HG03045 (cell line): ENCODE measurements around the gene FMOD.
"Not testable (repeated sequence)": the region's sequence is repeated elsewhere in the genome, so short reads cannot be mapped to it uniquely, and the experiment has no call there.

Experiments used
- ATAC-seq: cut with Tn5 transposase; IDR thresholded peaks from one replicate; pipeline ENCODE4 v1.9.1; 2021; ENCODE audit warnings: mild to moderate bottlenecking, moderate library complexity; ENCODE audit not compliant: unreplicated experiment

Gene FMOD

DNA sequence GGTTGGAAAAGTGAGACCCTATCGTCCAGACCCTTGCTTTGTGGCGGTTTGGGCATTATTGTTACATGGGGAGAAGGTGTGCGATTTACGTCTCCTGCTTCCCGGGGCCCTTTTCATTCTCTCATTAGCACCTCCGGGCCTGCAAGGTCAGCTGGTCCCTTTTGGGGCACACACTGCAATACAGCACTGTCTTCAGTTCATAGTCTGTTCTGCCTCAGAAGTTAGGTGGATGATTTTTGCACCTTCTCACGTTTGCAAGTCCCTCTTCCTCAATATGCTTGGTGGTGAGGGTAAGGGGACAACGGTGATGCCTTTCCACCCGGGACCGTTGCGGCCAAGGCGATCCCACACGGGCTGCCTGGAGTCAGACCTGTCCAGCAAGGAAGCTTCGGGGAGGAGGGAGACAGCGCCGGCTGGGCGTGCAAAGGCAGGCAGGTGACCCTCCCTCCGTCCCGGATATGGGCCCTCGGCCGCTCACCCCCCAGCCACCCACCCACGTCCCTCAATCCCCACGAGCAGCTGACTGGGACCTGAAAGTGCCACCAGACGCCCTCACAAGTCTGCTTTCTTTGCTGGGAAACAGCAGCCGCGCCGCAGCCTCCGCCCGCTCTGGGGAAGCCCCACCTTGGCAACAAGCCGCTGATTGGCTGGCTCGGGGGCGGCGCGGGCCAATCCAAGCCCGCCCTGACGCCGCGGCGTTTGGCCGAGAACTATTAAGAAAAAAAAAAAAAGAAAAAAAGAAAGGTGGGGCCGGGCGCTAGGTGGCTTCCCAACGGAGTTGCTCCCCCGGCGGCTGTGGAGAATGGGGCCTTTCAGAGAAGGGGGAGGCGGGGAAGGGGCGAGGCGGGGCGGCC is 23.9 kb downstream of the FMOD start:
- ATAC-seq, result peak; percentile 68

DNA sequence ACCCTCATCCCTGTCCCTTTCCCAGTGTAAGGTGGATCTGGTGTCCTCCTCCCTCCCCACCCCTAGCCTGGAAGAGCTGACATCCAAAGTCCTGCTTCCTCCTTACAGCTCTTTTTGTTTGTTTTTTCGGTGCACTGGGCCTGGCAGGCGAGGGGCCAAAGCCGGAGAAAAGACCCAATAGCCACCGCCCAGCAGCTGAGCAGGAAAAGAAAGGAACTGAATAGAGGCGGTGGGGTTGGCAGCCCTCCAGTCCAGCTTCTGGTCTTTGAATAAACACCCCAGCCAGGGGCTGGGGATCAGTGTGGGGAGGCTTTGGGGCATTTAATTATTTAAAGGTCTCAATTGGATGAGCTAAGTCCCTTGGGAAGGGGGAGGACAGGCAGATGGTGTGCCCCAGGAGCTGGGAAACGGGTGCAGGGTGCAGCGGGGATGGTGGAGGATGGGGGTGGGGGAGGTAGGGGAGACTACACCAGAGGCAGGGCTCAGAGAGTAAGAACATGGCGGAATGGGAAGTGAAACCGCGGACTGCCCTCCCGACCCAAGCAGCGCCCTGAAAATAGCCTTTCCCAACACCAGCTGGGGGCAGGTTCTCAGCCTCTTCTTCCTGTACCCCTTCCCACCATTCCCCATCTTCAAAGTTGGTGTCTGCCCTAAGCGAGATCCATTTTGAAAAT is 25.4 kb downstream of the FMOD start:
- ATAC-seq, result no peak

DNA sequence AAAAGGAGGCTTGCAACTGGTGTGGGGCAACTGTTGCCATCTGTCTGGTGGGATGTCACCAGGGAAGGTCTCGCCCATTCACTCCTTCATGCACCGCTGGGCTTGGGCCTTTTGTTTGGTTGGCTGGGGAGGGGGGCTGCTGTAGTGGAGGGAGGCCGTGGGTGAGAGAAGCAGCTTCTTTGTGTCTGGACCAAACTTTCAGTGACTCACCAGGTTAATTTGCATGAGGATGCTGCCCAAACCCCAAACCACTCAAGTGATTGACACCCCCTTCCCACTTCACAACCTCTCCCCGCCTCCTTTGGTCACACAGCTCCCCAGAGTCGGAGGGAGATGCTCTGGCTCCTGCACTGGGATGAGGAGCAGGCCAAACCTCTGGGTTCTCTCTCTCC is 25.9 kb downstream of the FMOD start:
- no peak for ATAC-seq

DNA sequence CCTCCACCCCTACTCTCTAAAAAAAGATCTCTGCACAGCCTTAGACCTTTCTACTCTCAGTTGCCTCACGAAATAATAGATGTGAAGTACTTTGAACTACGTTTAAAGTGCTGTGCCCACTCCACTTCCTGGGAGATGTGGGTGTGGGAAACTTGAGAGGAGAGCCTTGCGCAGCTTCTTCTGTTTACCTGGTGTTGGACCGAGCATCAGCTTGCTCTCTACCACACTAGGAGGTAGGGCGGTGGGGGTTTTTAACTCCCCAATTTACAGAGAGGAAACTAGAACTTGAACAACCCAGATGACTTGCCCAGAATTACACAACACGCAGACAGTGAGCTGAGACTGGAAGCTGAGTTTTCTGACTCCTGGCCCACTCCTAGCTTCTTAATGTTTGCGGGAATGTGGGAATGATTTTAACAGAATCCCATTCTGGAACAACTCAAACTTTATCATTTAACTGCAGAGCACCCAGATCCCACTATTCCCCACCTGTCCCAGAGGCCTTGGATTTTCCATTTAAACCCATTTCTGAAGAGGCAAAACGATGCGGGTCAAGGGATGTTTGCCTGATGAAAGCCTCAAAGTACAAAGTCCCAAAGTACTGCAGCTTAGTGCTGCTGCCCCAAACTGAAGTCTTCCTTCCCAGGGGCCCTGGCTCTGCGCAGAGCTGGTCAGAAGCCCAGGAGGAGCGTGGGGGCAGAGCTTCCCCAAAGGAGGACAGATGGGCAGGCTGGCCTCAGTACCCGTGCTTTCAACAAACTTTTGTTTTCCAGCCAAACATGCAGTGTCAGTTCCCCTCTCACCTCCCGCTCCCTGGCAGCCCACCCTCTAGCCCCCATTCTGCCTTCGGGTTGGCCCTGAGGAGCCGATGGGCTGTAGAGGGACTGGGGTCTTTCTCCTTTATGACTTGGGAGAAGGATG is 26.6 kb downstream of the FMOD start:
- no peak for ATAC-seq

DNA sequence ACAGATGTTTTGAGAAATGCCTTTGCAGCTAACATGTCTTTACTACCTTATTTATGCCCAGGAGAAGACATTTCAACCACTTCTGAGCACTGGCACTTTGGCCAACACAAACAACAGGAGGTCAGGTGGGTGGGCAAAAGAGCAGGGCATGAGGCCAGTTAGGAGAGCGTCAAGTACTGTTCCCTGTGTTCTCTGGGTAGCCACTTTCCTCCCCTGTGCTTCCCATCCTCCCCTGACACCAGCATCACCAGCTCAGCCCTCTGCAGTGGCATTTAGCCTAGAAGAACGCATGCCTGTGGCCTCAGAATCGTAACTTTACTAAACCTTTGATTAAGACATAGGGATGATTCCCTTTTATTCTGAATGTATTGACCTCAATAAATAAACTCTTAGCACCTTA is 27.3 kb downstream of the FMOD start:
- ATAC-seq, result no peak

DNA sequence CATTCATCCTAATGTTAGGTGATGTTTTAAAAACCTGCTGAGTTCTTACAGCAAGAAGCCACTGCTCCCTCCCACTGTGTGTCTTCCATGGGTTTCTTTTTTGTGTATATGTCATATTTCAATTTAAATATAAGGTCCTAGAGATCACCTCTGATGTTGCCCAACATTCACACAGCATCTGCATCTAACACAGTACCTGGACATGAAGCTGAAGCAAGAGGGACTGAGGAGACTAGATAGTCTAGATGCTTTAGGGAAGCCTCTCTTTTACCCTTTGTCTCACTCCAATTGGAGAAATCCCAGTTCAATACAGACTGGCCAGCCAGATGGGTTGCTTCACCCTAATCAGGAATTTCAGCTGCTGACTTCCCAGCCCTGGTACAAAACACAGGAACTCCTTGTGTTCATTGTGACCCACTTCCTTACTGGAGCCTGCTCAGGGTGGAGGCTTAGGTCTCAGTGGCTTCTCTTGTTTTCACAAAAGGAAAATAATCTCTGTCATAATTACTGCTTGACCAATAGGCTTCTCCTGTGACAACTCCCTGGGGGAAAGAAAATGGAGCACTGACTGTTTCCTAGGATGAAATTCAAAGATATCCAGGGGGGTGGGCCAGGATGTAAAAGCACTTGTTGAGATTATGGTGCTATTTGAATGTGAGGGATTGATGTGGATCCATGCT is 28.3 kb downstream of the FMOD start:
- ATAC-seq, result no peak

DNA sequence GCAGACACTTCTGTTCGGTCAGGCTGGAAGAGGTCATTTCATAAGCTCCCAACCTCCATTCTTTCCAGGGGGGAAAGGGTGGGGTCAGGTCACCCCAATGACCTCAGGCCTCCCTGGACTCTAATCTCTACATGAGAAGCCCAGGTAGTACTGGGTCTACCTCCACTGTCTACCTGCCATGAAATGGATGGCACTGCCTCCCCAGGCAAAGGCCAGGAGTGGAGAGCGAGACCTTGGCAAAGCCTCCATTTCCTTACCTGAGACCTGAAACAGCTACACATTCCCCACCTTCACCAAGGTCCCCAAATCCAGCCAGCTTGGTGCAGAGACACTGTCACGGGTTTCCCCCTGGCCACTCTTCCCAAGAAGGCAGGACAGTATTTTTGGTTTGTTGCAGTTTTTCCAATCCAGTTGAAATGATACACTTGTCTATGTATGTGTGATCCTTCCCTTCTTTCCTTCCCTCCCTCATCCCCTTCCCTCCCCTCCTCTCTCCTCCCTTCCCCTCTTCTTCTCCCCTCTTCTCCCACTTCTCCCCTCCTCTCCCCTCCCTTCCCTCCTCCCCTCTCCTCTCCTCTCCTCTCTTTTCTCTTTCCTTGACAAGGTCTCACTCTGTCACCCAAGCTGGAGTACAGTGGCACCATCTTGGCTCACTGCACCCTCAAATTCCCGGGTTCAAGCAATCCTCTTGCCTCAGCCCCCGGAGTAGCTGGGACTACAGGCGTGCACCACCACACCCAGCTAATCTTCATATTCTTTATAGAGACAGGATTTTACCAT is 29.5 kb downstream of the FMOD start:
- no peak for ATAC-seq

DNA sequence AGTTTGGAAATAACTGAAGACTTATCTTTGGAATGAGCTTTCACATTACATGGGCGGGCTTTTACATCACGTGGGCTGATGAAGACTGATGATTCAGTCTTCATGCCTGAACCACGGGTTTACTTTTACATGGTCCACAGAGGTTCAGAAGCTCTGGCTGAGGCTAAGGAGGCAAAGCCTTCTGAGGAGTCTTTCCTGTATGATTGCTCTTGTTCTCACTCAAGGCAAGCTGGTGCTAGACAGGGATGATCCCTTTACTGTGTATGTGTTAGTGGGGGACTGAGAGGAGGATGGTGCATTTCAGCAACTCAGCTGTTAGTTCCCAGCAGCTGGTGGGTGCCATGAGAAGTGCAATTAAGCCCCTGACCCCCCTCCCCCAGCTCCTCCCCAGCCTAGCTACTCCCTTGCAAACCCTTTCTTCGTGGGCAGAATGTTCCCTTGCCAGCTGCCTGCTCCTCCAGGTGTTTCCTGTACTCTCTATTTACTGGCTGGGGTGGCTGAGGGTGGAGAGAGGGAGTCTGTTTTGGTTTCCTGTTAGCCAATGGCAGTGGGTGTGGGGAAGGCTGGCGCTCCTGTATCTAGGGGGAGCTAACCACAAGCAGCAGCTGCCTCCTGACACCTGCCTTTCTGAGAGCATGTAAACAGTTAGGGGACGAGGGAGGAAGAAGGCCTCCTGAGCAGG is 30.2 kb downstream of the FMOD start:
- peak; percentile 58 for ATAC-seq

DNA sequence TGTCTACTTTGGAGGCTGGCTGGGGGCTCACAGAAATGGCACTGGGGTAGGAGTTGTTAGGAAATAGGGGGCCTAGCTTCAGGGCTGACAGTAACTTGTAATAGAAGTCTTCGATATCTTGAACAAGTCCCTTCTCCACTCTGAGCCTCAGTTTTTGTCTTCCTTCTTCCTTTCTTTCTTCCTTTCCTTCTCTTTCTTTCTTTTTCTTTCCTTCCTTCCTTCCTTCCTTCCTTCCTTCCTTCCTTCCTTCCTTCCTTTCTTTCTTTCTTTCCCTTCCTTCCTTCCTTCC is 32.7 kb downstream of the FMOD start:
- no peak for ATAC-seq

DNA sequence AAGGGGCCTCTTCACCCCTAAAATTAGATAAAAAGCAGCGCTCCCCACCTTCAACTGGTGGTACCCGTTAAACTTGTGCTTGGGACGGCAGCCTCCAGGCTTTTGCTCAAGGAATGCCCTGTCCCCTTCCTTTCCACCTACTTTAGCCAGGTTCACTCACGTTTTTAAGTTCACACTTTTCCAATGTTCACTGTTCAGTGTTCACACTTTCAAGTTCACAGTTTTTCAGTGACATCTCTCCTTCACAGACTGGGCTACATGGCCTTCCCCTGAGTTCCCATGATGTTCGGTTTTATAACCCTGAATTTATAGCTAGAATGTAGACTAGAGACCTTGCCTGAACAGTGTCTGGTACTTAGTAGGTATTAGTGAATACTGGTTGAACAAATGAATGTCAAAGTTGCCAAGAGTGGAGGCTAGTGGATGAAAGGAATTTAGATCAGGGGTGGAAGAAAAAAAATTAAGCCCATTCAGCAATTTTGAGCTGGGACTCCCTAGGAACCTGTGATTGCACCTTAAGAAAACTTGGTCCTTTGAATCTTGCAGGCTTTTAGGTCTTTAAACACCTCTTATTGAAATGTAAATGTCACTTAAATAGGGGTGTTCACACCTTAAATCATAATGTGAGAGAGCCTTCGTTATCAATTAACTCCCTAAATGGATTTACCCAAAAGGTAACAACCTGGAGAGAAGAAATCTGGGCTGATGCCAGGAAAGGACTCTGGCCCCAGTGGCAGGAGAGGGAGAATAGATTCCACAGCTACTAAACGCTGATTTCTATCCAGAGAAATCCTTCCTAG is 33.3 kb downstream of the FMOD start:
- ATAC-seq, result no peak

DNA sequence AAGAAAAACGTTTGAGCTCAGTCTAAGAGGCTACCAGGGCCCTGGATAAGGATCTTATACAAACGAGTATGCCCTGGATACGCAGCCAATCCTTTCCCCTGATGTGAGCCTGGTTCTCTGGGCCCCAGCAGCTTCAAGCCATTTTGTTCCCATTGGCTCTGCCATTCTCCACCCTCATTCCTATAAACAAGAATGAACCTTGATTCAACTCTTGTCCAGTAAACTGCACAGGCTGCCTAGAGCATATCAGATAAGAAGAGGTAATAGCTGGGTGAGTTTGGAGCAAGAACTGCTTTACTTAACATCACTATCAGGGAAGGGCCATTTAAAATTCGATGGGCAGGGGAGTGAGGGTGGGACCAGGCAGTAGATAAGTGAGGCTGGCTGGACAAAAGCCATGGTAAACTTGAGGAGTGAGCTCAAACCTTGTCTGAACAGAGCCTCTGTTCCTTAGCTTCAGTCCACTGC is 34.3 kb downstream of the FMOD start:
- ATAC-seq, result no peak

DNA sequence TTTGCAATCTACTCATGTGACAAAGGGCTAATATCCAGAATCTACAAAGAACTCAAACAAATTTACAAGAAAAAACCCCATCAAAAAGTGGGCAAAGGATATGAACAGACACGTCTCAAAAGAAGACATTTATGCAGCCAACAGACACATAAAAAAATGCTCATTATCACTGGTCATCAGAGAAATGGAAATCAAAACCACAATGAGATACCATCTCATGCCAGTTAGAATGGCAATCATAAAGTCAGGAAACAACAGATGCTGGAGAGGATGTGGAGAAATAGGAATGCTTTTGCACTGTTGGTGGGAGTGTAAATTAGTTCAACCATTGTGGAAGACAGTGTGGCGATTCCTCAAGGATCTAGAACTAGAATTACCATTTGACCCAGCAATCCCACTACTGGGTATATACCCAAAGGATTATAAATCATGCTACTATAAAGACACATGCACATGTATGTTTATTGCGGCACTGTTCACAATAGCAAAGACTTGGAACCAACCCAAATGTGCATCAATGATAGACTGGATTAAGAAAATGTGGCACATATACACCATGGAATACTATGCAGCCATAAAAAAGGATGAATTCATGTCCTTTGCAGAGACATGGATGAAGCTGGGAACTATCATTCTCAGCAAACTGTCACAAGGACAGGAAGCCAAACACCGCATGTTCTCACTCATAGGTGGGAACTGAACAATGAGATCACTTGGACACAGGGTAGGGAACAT is 36.7 kb downstream of the FMOD start:
- not testable (repeated sequence) for ATAC-seq

DNA sequence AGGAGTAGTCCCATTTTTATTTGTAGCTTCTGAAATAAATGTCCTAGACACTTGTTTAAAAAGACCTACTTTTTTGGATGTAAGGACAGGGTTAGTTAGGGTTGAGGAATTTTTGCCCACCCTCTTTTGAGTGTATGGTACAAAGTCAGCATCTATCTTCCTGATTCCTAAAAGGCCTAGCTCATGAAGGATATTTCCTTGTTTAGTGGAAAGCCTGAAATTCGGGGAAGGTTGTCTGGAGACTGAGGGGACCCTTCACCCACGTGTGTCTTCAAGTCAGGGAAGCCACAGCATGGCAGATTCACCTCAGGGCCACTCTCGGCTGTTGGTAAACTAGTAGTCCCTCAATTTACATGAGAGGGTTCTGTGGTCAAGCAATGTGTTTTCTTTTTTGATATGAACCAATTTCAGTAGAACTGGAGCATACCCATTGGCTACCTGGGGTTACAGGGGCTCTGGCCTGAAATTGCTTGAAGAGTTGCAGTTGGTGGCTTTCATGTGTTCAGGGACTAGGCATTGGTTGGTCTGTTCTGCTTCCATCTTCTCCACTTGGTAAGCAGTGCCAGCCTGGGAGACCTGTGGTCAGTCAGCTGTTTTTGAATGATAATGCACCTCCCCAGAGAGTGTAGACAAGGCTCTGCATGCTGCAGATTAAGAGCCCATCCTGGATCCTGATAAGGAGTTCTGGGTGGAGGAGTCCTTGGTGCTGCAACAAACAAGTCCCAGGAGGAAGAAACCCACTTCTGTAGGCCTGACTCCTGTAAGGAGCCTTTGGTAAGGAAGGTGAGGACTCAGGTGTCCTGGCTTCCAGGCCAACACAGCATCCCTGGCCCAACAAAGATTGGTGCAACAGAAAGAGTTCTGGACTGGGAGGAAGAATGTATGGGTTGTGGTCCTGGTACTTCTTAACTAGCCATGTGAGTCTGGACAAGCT is 39.3 kb downstream of the FMOD start:
- ATAC-seq, result no peak

DNA sequence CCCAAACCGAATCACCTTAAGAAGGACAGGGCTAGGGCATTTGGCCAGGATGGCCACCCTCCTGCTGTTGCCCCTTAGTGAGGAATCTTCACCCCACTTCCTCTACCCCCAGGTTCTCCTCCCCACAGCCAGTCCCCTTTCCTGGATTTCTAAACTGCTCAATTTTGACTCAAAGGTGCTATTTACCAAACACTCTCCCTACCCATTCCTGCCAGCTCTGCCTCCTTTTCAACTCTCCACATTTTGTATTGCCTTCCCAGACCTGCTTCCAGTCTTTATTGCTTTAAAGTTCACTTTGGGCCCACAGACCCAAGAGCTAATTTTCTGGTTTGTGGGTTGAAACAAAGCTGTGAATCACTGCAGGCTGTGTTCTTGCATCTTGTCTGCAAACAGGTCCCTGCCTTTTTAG is 42.0 kb downstream of the FMOD start:
- ATAC-seq, result no peak

DNA sequence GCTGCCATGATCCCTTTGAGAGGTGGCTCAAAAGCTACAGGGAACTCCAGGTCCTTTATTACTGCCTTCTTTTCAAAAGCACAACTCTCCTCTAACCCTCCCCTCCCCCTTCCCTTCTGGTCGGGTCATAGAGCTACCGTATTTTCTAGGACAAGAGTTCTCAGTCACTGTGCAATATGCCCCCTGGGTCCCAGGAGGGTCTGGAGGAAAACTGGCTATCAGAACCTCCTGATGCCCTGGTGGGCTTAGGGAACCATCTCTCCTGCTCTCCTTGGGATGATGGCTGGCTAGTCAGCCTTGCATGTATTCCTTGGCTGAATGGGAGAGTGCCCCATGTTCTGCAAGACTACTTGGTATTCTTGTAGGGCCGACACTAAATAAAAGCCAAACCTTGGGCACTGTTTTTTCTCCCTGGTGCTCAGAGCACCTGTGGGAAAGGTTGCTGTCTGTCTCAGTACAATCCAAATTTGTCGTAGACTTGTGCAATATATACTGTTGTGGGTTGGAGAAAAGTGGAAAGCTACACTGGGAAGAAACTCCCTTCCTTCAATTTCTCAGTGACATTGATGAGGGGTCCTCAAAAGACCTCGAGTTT is 42.5 kb downstream of the FMOD start:
- no peak for ATAC-seq

DNA sequence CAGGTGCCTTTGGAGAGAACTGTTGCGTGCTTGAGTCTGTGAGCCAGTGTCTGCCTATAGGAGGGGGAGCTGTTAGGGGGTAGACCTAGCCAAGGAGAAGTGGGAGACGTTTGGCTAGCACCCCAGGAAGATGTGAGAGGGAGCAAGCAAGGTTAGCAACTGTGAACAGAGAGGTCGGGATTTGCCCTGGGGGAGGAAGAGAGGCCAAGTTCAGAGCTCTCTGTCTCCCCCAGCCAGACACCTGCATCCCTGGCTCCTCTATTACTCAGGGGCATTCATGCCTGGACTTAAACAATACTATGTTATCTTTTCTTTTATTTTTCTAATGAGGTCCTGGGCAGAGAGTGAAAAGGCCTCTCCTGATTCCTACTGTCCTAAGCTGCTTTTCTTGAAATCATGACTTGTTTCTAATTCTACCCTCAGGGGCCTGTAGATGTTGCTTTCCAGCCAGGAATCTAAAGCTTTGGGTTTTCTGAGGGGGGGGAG is 43.2 kb downstream of the FMOD start:
- no peak for ATAC-seq
